Mesenchymal stem cell (in vitro differentiated cells and primary cell): Measurements from ENCODE around the gene TRAPPC4.

ENCODE experiments used
- DNase-seq: peaks from one replicate; pipeline ENCODE4 v3.0.0-alpha.2; 2013
- H2AFZ ChIP-seq: one replicate; pipeline ENCODE4 v1.6.1; 2013; ENCODE audit warnings: low read depth, mild to moderate bottlenecking, control low read depth, inconsistent platforms, low read length, moderate library complexity
- H2AK5ac ChIP-seq: 2 replicates; pipeline ENCODE4 v1.6.1; 2013; ENCODE audit warnings: low read length, moderate library complexity, mild to moderate bottlenecking, inconsistent platforms; ENCODE audit not compliant: severe bottlenecking
- H2BK120ac ChIP-seq: one replicate; pipeline ENCODE4 v1.6.1; 2013; ENCODE audit warnings: low read depth, mild to moderate bottlenecking, inconsistent platforms, low read length, moderate library complexity
- H2BK12ac ChIP-seq, 2 experiments: one replicate each; pipeline ENCODE4 v1.6.1; 2013; ENCODE audit warnings: inconsistent platforms in 2 of 2, low read length in 2 of 2, mild to moderate bottlenecking in 2 of 2, moderate library complexity in 2 of 2, control low read depth in 1 of 2
- H2BK15ac ChIP-seq: one replicate; pipeline ENCODE4 v1.6.1; 2013; ENCODE audit warnings: mild to moderate bottlenecking, low read depth, inconsistent platforms; ENCODE audit not compliant: poor library complexity, severe bottlenecking
- H2BK5ac ChIP-seq: 2 replicates; pipeline ENCODE4 v1.6.1; 2013; ENCODE audit warnings: low read depth, mild to moderate bottlenecking, low read length, control low read depth, inconsistent platforms; ENCODE audit not compliant: poor library complexity, severe bottlenecking
- H3K14ac ChIP-seq, 2 experiments: one replicate each; pipeline ENCODE4 v1.6.1; 2013; ENCODE audit warnings: inconsistent platforms in 2 of 2, low read length in 2 of 2, control low read depth in 1 of 2, mild to moderate bottlenecking in 1 of 2, moderate library complexity in 1 of 2
- H3K18ac ChIP-seq, 2 experiments: one replicate each; pipeline ENCODE4 v1.6.1; 2013; ENCODE audit warnings: inconsistent platforms in 2 of 2, low read length in 2 of 2, control low read depth in 1 of 2, low read depth in 1 of 2, mild to moderate bottlenecking in 1 of 2
- H3K23ac ChIP-seq, 2 experiments: one replicate each; pipeline ENCODE4 v1.6.1; 2013; ENCODE audit warnings: inconsistent platforms in 2 of 2, low read length in 2 of 2, mild to moderate bottlenecking in 2 of 2, moderate library complexity in 2 of 2, control low read depth in 1 of 2
- H3K27ac ChIP-seq: 2 replicates; pipeline ENCODE4 v1.5.1; 2013; ENCODE audit warnings: mild to moderate bottlenecking, moderate library complexity, low read length, control low read depth, inconsistent platforms; ENCODE audit not compliant: poor library complexity, severe bottlenecking
- H3K27me3 ChIP-seq, 2 experiments: 2 replicates each; pipeline versions ENCODE4 v1.6.1 to v1.7.0; 2013; ENCODE audit warnings: low read length in 2 of 2, mild to moderate bottlenecking in 2 of 2, moderate library complexity in 2 of 2, control low read depth in 1 of 2, inconsistent platforms in 1 of 2; ENCODE audit not compliant: control insufficient read depth in 1 of 2, insufficient read depth in 1 of 2
- H3K36me3 ChIP-seq, 2 experiments: 2 replicates each; pipeline versions ENCODE4 v1.6.1 to v1.7.0; 2013; ENCODE audit warnings: low read length in 2 of 2, control low read depth in 1 of 2, inconsistent platforms in 1 of 2, low read depth in 1 of 2, mild to moderate bottlenecking in 1 of 2; ENCODE audit not compliant: insufficient read depth in 2 of 2, control insufficient read depth in 1 of 2
- H3K4ac ChIP-seq, 2 experiments: one replicate each; pipeline ENCODE4 v1.6.1; 2013; ENCODE audit warnings: inconsistent platforms in 2 of 2, low read length in 2 of 2, mild to moderate bottlenecking in 2 of 2, moderate library complexity in 2 of 2, control low read depth in 1 of 2, low read depth in 1 of 2
- H3K4me1 ChIP-seq: 2 replicates; pipeline ENCODE4 v1.6.1; 2013; ENCODE audit warnings: low read depth, low read length, control low read depth; ENCODE audit not compliant: control insufficient read depth, insufficient read depth
- H3K4me2 ChIP-seq: 2 replicates; pipeline ENCODE4 v1.6.1; 2013; ENCODE audit warnings: low read length, mild to moderate bottlenecking, inconsistent platforms; ENCODE audit not compliant: poor library complexity, severe bottlenecking
- H3K4me3 ChIP-seq, 2 experiments: 2 replicates each; pipeline versions ENCODE4 v1.5.1 to v1.7.0; 2013; ENCODE audit warnings: low read length in 2 of 2, mild to moderate bottlenecking in 2 of 2, control low read depth in 1 of 2, low read depth in 1 of 2; ENCODE audit not compliant: insufficient read depth in 1 of 2
- H3K79me1 ChIP-seq: replicated peaks from 2 replicates; pipeline ENCODE4 v1.6.1; 2013; ENCODE audit warnings: mild to moderate bottlenecking, control low read depth, low read length, inconsistent platforms; ENCODE audit not compliant: poor library complexity, severe bottlenecking
- H3K9ac ChIP-seq: 2 replicates; pipeline ENCODE4 v1.7.0; 2013; ENCODE audit warnings: mild to moderate bottlenecking, low read length, moderate library complexity
- H3K9me3 ChIP-seq: 2 replicates; pipeline ENCODE4 v1.7.0; 2013; ENCODE audit warnings: mild to moderate bottlenecking, low read length; ENCODE audit not compliant: control insufficient read depth
- H4K8ac ChIP-seq: one replicate; pipeline ENCODE4 v1.6.1; 2013; ENCODE audit warnings: inconsistent platforms, mild to moderate bottlenecking, low read length, moderate library complexity
- H4K91ac ChIP-seq: one replicate; pipeline ENCODE4 v1.6.1; 2013; ENCODE audit warnings: mild to moderate bottlenecking, low read length, inconsistent platforms
- WGBS: methylation state at CpG from one replicate; pipeline ENCODE4 v1.1.7; 2013; ENCODE audit warnings: mixed read lengths; 5-methylcytosine and 5-hydroxymethylcytosine counted together

TRAPPC4 gene

DNA sequence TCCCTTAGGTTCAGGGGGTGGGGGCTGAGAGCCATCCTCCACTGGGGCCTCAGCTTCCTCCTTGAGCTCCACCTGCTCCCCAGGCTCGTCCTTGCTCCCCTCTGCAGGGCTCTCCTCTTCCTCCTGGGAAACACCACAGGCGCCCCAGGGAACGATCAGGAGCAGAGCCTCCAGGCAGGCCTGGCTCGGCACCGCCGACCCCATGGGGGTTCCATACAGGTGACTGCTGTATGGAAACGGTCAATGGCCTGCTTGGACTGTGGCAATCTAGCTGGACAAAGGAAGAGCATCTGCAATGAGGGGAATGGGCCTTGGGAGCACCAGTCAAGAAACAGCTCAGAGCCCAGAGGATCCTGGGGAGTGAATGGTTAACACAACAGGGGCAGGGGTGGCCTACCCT lies 30.5 kb downstream of the TRAPPC4 start:
- 94% methylated on average over 7 of the region's 7 CpGs for WGBS
- Histone ChIP-seq H3K36me3 (peaks cover 88 to 97% of the 10 kb centered on the region in 2 experiments), H3K4ac (no peak overlapping the region), H3K9me3 (no peaks in the 10 kb centered on the region), H3K4me2 (no peak overlapping the region), H2BK15ac (no peak overlapping the region), H2BK5ac (no peak overlapping the region), H3K9ac (no peak overlapping the region), H3K14ac (no peak overlapping the region), H2BK120ac (no peak overlapping the region), H2AFZ (no peak overlapping the region), H3K27ac (no peak overlapping the region), H3K79me1 (peaks cover 32% of the 10 kb centered on the region), H3K23ac (no peak overlapping the region), H4K8ac (no peak overlapping the region), H3K27me3 (no peaks in the 10 kb centered on the region), H3K18ac (no peak overlapping the region), H3K4me1 (no peaks in the 10 kb centered on the region), H2BK12ac (no peak overlapping the region), H2AK5ac (no peak overlapping the region), H3K4me3 (no peak overlapping the region), H4K91ac (no peak overlapping the region)
- no peak for DNase-seq

DNA sequence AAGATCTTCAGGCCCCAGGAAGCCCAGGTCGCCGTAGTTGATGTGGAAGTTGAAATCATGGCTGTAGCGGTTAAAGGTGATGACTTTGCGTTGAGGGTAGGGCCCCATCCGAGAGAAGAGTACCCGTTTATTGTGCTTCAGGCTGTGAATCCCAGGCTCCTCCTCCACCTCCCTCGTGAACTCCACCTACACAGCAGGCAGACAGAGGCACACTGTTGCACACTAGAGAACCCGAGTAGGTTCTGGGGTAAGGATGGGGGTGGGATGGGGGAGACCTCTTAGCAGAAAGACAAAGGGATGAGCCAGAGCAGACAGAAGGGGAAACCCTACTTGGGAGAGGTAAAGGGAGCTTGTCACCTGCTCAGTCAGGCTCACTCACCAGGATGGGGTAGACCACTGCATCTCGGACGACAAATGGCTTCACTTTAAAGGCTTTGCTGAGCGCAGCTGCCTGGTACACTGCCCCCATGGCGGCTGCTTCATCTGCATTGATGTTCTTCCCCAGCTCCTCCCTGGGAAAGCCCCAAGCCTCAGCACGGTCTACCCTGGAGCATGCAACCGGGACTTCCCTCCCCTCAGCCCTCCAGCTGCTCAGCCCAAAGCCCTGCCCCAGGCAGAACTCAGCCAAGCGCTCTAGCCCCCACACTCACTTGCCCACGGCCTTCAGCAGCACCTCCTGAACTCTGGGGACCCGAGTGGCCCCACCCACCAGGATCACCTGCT lies 33.0 kb downstream of the TRAPPC4 start:
- DNase-seq, result no peak
- H3K14ac ChIP-seq, result no peak overlapping the region
- peaks cover 8% of the 10 kb centered on the region for H3K4me1 ChIP-seq
- no peak overlapping the region for H3K4ac ChIP-seq
- no peak overlapping the region for H3K23ac ChIP-seq
- no peak overlapping the region for H2BK5ac ChIP-seq
- no peak overlapping the region for H3K4me2 ChIP-seq
- no peaks in the 10 kb centered on the region for H3K9me3 ChIP-seq
- 95% methylated on average over 16 of the region's 17 CpGs for WGBS
- no peak overlapping the region for H2BK120ac ChIP-seq
- H4K8ac ChIP-seq, result no peak overlapping the region
- no peak overlapping the region for H3K18ac ChIP-seq
- no peak overlapping the region for H3K27ac ChIP-seq
- H4K91ac ChIP-seq, result no peak overlapping the region
- H3K36me3 ChIP-seq, result peaks cover 79 to 90% of the 10 kb centered on the region in 2 experiments
- no peak overlapping the region for H2AK5ac ChIP-seq
- H2BK12ac ChIP-seq, result no peak overlapping the region
- H3K9ac ChIP-seq, result no peak overlapping the region
- H2AFZ ChIP-seq, result no peak overlapping the region
- no peak overlapping the region for H3K4me3 ChIP-seq
- no peaks in the 10 kb centered on the region for H3K27me3 ChIP-seq
- H2BK15ac ChIP-seq, result no peak overlapping the region
- H3K79me1 ChIP-seq, result peaks cover 46% of the 10 kb centered on the region

DNA sequence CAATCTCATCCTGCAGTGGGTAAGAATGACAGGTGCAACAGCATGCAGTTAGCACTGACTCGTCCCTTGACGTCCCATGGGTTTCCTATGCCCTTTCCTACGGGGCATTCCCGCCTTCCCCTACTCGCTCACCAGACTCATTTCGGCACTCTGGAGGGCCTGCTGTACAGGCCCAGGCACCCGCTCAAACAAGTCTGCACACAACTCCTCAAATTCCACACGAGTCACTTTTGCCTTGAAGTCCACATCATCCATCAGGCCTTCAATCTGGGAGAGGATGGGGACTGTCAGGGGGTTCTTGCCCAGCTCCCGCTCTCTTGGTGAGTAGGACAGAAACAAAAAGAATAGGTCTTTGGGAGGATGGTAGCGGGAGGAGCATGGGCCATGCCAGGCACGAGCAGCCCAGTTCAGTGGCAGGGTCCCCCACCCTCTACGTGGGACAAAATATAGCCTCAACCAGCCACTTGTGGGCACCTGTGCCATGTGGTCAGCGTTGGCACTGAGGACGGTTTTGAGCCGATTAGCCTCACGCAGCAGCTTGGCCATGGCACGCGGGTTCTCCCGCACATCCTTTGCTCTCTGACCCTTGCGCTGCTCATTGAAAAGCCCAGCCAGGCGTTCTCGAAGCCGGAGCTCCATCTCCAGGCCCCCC lies 33.7 kb downstream of the TRAPPC4 start:
- Histone ChIP-seq H4K8ac (no peak overlapping the region), H3K36me3 (peaks cover 72 to 83% of the 10 kb centered on the region in 2 experiments), H3K79me1 (peaks cover 46% of the 10 kb centered on the region), H2BK120ac (no peak overlapping the region), H3K23ac (no peak overlapping the region), H2BK12ac (no peak overlapping the region), H3K4me3 (no peak overlapping the region), H2AFZ (no peak overlapping the region), H3K18ac (no peak overlapping the region), H2AK5ac (no peak overlapping the region), H3K4me2 (no peak overlapping the region), H2BK15ac (no peak overlapping the region), H3K4me1 (peaks cover 10% of the 10 kb centered on the region), H3K27ac (no peak overlapping the region), H4K91ac (no peak overlapping the region), H3K4ac (no peak overlapping the region), H3K9me3 (no peaks in the 10 kb centered on the region), H3K9ac (no peak overlapping the region), H3K27me3 (no peaks in the 10 kb centered on the region), H3K14ac (no peak overlapping the region), H2BK5ac (no peak overlapping the region)
- WGBS, result 97% methylated on average over 22 of the region's 23 CpGs
- no peak for DNase-seq

DNA sequence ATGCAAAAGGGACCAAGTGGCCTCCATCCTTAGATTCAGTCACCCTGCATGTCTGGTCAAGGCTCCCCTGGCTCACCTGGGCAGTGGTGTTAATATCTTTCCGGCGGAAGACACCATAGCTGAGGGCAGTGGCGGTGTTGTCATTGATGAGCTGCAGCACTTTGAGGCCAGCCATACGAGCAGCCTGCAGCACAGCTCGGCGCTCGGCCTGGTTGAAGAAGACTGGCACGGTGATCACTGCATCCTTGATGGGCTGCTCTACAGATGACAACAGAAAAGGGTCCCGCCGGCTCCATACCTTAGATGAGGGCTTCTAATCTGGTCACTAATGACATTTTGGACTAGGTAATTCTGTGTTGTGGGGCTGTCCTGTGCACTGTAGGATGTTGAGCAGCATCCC lies 35.9 kb downstream of the TRAPPC4 start:
- Histone ChIP-seq H3K4me1 (peaks cover 15% of the 10 kb centered on the region), H3K18ac (no peak overlapping the region), H3K9ac (no peak overlapping the region), H2AFZ (no peak overlapping the region), H3K14ac (no peak overlapping the region), H2BK15ac (no peak overlapping the region), H4K91ac (no peak overlapping the region), H3K4ac (no peak overlapping the region), H3K4me3 (no peak overlapping the region), H3K79me1 (peaks cover 47% of the 10 kb centered on the region), H2AK5ac (no peak overlapping the region), H2BK120ac (no peak overlapping the region), H3K9me3 (no peaks in the 10 kb centered on the region), H3K23ac (no peak overlapping the region), H3K4me2 (no peak overlapping the region), H3K27ac (no peak overlapping the region), H2BK5ac (no peak overlapping the region), H2BK12ac (no peak overlapping the region), H3K36me3 (peaks cover 51 to 62% of the 10 kb centered on the region in 2 experiments), H4K8ac (no peak overlapping the region), H3K27me3 (no peaks in the 10 kb centered on the region)
- DNase-seq, result no peak
- 94% methylated on average over 10 of the region's 10 CpGs for WGBS
